Glomerular visceral epithelial cell (primary cell): Measurements from ENCODE around the gene TNKS2.
"Not testable (repeated sequence)": the region's sequence is repeated elsewhere in the genome, so short reads cannot be mapped to it uniquely, and the experiment has no call there.

Source experiments
- DNase-seq: peaks from one replicate; pipeline ENCODE4 v3.0.0-alpha.2; 2016; ENCODE audit errors: extremely low spot score

TNKS2 gene

GRCh38 chr10:91865562-91866081, 67.4 kb downstream of the TNKS2 start:
- DNase-seq = no peak

- no peak for DNase-seq
Measured at GRCh38 chr10:91875156-91875555, 76.9 kb downstream of the TNKS2 start.

- DNase-seq = no peak
Measured at GRCh38 chr10:91875779-91876178, 77.6 kb downstream of the TNKS2 start.

DNA sequence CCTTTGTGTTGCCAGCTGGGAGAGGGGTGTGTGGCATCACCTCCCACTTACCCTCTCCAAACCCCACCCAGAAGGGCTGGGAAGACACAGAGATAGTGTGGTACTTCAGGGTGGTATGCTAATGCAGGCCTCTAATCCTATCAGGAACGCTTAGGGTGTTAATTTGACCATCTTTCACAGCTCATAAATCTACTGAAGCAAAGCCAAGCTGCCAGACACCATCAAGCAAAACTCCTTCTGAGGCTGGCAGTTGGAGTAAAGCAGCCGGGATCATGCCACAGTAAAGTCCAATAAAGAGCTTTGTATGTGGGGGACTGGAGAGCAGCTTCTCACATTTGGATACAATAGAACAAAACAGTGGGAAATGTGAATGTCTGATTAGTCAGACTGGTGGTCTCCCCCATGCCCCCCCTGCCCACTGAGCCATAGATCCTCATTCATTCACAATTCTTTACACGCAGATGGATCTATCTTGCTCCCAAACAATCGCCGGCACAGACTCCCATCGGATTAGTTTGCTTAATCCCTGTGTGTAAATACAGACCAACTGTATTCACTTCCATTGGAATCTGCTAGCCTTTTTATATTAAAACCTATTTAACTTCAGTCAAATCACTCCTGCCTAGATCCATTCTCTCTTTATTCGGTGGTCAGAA, 81.4 kb downstream of the TNKS2 start:
- no peak for DNase-seq

DNA sequence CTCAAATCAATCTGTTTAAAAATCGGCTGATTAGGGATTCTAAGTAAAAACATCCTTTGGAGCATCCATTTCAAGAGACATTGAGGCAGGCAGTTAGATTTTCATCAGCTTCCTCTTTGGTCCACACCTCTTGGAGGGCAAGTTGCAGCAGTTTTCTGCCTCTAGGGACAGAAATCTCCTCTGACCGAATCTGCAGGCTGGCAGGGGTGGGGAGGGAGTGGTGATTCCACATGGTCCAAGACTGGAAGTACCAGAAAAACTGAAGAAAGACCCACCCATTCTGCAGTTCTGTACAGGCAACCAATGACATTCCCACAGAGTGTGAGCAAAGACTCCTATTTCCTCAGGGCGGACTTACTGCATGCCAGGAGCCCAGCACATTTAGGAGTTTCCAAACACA, 82.1 kb downstream of the TNKS2 start:
- no peak for DNase-seq

GRCh38 chr10:91883549-91884444, 85.6 kb downstream of the TNKS2 start:
- peak; percentile 66 for DNase-seq

DNA sequence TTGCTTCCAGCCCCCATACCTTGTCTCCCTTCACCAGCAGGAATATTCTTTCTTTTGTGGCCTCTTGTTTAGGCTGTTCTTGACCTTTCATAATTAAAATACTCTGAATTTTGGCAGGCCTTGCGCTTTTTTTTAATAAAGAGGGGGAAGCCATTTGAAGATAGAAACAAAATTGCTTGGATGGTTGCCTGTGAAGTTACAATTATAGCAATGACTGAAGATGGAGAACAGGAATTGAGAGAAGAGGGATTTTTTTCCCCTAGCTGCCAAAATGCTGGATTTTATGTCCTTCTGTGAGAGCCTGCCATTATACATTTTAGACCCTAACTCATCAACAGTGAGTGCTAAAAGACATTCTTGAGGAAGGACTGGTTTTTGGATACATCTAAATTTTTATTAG, 86.3 kb downstream of the TNKS2 start:
- no peak for DNase-seq

GRCh38 chr10:91885362-91886079, 87.3 kb downstream of the TNKS2 start:
- no peak for DNase-seq

DNA sequence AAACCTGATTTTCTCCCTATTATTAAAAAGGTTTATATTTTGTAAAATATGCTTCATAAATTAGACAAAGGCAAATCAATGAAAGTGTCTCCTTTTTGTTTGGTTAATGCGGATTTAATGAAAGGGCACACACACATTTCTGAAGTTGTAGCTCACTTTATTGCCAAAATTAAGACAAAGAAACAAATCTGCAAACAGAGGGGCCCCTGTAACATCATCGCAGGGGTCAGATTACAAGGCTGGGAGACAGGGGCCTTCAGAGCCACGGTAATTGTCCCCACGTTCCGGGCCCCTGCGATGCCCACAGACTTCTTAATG, 88.7 kb downstream of the TNKS2 start:
- DNase-seq = no peak

GRCh38 chr10:91887272-91888076, 89.2 kb downstream of the TNKS2 start:
- DNase-seq = peak; percentile 16

- DNase-seq = no peak
Measured at GRCh38 chr10:91891125-91892001, 93.1 kb downstream of the TNKS2 start.

DNA sequence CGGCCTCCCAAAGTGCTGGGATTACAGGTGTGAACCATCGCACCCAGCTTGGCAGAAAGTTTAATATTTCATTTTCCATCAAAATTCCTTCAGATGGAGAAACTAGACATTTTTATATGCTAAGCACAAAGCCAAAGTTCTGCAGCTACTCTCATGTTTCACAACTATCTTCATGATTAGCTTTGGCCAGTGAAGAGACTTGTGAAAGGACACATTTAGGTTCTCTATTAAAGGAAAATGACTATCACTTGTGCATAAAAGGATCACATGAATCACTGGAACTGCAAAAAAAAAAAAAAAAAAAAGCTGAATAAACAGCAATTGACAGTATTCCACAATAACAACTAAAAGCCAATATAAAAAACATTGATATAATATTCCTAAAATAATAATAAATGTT, 94.8 kb downstream of the TNKS2 start:
- DNase-seq = no peak

GRCh38 chr10:91894261-91894685, 96.0 kb downstream of the TNKS2 start:
- DNase-seq = not testable (repeated sequence)

GRCh38 chr10:91896212-91896756, 98.1 kb downstream of the TNKS2 start:
- DNase-seq = no peak

GRCh38 chr10:91897421-91897820, 99.2 kb downstream of the TNKS2 start:
- no peak for DNase-seq

DNA sequence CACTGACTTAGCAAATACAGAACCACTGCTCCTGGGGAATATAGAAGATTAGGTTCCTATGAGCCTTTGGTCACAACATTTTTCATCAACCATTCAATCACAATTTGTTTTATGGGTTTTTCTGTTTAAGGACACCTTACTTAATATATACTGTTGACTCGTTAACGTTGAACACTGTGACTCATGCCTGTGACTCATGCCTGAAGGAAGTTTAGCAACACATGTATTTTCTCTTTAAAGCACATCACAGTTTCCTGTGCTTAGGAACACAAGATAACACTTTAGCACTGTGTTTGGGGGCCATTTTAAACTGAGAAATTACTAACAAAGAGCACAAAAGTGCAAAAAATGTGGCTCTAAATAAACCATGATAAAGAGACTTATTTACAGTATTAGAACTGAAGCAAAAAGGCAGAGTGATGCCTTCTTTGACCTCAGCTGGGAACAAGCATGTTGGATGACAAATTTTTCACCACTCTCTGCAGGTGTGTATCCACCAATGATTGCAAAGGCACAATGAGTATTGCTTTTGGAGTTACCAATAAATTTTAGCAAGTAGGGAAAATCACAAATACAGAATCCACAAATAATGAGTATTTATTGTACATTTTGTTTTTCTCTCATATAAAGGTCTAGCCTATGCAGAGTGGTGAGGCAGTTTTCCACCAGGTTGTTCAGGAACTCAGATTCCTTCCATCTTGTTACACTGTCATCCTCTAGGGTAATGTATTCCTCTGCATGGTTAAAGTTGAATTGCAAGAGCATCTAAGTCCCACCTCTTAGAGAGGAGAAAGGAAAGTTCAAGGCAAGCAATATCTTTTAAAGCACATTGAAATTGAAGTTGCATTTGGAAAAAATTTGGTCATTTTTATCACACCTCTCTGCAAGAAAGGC, 103.8 kb downstream of the TNKS2 start:
- DNase-seq = peak; percentile 75

- DNase-seq = no peak
Measured at GRCh38 chr10:91907033-91907594, 108.9 kb downstream of the TNKS2 start.

DNA sequence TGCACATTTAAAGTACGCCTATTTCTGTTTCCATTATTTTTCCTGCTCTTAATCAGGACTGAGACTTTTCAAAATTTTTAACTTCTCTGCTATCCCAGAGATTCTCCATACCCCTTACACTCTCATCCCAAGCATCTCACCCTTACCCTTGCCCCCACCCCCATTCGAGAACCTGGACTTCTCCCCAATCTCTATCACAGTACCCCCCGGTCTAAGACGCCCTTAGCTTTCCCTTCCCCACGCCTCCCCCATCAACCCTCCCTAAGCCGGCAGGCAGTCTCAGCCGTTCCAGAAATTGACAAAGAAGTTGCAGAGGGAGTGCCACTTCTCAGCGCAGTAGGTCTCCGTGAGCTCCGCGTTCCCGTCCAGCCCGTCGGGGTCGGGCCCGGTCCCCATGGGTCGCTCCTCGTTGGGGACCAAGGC, 109.7 kb downstream of the TNKS2 start:
- no peak for DNase-seq
